C1 segment of cervical spinal cord (tissue), 14 donors: ENCODE measurements around the gene NT5C.

Experiments
- DNase-seq, 14 donors: peaks; one replicate each; lab custom pipeline; 2025; lab: John Stamatoyannopoulos, UW

Gene NT5C

GRCh38 chr17:75093548-75094158, 37.9 kb downstream of the NT5C start:
- no peak for DNase-seq

DNA sequence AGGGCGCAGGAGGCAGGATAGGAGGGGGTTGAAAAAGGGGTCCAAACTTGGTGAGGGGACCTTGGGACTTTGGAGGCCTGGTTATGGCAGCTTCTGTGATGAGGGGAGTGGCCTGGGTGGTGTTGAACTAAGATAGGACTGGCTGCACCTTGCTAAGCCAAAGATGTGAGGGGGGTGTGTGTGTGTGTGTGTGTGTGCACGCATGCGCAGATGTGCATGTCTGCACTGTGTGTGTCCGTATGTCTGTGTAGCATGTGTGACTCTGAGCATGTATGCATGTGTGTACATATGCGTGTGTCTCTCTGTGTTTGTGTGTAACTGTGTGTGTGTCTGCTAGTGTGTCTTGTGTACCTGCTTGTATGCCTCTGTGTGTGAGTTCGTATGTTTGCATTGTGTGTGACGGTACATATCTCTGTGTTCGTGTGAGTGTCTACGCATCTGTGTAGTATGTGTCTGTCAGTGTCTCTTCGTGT, 39.7 kb downstream of the NT5C start:
- no peak for DNase-seq

DNA sequence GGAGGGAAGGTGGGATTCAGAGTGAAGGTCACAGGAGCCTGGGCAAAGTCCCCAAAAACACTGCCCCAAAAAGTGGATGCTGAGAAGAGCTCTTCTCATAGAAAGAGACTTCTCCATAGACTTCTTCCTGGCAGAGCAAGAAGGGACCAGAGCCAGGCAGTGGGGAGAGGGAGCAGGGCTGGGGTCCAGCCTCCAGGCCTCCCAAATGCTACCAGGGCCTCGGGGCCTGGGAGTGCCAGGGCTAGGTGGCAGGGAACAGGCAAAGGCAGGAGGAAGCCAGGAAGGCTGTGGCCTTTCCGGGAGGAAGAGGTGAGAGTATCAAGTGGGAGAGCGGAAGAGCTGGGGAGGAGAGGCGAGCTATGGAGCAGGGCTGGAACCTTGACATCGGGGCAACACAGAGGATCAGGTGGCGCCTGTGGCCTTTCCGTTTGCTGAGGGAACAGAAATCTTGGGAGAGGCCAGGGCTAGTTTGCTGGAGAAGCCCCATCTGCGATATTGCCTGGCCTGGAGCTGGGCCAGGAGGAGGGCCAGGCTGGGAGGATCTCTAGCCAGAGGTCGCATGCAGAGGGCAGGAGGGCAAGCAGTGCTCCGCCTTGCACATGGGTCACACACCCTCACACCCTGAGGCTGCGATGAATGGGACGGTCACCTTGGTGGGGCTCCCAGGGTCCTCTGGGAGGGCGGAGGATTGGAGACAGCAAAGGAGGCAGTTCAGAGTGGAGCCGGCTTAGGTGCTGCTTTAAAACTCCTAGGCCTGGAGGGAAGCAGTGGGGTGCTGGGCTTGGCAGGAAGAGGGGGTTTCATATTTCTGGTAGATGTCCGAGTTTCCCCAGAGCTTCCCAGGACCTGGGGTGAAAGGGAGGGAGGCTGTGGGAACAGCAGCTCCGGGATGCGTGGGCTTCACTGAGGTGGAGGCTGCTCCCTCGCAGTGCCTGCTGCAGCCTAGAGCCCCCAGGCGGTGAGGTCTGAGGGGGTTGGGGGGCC, 40.4 kb downstream of the NT5C start:
- no peak for DNase-seq

GRCh38 chr17:75088465-75089417, 42.8 kb downstream of the NT5C start:
- no peak for DNase-seq

DNA sequence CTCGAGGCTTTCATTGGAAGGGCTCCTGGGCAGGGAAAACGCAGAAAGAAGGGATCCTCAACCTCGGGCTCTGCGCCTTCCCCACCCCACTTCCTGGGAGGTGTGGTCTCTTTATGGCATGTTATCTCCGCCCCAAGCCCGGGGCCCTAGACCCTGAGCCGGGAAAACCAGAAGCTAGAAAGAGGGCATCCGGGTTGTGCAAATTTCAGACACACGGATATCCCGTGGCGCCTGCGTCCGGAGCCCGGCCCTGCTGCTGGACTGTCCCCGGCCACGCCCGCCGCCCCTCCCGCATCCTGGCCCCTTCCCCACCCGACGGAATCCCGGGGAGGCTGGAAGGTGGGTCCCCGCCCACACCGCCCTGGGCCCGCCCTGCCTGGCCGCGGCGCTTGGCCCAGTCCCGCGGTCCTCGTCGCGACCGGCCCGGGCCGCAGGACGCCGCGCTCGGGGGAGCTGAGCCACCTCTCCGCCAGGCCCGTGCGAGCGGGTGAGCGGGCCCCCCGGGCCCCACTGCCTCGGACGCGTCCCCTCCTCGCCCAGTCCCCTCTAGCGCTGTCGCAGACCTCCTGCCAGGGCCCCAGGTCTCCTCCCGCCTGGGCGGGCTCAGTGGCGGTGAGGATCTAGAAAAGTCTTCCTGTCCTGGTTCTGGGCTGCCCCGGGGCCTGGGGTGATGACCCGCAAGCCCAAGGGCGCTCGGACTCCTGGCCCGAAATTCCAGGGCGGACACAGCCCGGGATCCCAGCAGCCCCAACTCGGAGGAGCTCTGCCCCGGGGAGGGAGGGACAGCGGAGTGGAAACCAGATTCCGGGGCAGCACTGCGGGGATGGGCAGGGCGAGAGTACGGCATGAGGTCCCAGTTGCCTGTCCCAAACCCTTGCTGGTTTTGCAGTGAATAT, 43.7 kb downstream of the NT5C start, which contains the start of gene SLC16A5:
TSS of gene SLC16A5 (plus strand) at position 397 of the 896 bp plus-strand sequence. CDS start 5,683 bp downstream, outside the sequence.
- DNase-seq = peak in 4 of 14 donors; percentile 15 to 36 (median 30)

DNA sequence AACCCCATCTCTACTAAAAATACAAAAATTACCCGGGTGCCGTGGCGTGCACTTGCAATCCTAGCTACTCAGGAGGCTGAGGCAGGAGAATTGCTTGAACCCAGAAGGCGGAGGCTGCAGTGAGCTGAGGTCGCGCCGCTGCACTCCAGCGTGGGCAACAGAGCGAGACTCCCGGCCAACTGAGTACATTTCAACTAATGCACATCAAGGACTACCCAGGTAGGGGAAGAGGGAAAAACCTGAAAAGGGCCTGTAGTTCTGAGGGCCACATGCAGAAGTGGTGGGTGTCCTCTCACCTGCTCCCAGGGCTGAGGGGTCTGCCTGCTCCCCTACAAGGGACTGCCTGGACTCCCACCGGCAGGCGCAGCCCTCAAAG, 44.4 kb downstream of the NT5C start:
- DNase-seq = no peak

DNA sequence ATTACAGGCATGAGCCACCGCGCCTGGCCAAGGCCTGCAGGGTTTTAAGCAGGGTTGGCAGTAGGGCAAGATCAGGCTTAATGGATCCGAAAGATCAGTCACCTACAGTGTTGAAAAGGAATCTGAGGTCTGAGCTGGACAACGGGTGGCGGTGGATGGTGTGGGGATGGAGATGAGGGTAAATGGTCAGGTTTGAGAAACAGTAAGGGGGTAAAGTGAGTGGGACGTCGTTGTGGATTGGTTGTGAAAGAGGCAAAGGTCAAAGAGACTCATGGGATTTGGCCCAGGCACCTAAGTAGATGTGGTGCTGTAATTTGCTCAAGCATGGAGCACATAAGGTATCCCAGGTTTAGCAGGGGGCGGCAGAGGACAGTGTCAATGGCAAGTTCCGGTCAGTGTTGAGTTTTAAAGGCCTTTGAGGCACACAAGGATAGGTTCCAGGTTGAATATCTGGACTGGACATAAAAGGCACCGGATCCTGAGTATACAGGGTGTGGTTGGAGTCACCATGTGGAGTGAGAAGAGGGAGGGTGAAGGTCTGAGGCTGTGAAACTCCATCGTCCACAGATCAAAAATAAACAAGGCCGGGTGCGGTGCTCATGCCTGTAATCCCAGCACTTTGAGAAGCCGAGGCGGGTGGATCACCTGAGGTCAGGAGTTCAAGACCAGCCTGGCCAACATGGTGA, 44.9 kb downstream of the NT5C start:
- DNase-seq = no peak

DNA sequence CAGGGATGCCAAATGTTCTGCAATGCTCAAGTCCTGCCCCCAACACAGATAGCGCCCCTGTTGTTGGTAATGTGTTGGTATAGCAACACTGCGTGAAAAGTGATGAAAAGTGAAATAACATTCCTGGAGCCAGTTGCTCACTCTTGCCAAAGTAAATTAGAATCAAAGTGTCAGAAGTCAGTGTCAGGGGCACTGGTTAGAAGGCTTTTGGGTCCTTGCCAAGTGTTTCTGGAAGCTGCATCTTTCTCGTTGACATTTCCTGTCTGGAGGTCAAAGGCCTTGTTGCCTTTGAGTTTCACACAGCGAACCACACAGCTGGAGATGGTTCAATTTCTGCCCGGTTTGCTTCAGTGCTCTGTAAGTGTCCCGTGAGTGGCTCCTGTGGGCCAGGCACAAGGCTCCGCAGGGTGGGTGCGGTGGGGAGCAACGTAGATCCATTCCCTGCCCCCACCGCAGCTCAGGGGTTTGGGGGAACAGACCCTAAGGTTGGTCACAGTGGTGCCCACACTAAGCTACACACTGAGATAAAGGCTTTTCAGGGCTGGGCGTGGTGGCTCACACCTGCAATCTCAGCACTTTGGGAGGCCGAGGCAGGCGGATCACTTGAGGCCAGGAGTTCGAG, 47.4 kb downstream of the NT5C start:
- no peak for DNase-seq

- DNase-seq = no peak
Measured at GRCh38 chr17:75082683-75083082, 48.9 kb downstream of the NT5C start.

DNA sequence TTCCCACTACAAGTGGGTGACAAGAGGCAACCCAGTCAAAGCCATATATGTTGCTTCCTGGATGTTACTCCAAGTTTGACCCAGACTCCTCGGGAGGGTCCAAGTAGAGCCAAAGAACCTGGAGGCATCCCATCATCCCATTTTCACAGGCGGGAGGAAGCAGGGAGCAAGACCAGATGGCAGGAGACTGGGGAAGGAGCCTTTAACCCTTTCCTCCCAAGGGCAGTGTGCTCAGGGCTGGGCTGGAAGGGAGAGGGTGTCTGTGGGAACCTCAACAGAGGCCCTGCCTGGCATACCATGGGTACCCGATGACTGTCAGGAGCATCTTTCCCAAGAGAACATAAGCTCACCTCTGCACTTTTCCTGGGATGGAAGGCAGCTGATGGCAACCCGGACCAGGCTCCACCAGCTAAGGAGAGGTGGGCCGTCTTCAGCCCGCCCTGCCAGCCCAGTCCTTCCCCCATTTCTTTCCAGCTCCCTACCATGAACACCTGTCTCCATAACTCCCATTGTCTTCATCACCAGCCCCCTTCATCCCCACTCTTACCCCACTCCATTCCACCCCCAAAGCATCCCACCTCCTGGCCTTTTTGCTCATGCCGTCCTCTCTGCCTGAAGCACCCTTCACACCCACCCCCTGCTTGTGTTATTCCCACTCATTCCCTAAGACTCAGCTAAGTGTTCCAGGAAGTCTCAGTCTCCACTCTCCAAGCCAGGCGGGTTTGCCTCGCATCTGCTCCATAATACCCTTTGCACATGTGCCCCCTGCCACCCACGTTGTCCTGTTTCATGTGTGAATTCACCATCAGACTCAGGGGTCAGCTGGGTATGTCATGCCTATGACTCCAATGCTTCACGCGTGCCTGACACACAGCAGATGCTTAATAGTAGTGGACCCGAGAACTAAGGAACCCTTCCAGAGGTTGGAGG, 49.7 kb downstream of the NT5C start:
- DNase-seq = no peak
